Epithelial cell of proximal tubule (primary cell): Measurements from ENCODE around the gene SMYD5. TPM values are rescaled to one million over a fixed set of nuclear protein-coding genes. Genes with fewer than 3 reads are reported as not detected.

Source experiments
- DNase-seq: peaks from one replicate; pipeline ENCODE4 v3.0.0-alpha.2; 2011; ENCODE audit warnings: low read depth
- H3K4me3 ChIP-seq: 2 replicates; pipeline ENCODE4 v1.5.1; 2011; ENCODE audit warnings: low read depth, mild to moderate bottlenecking, low read length
- total RNA-seq: library from RNA; depleted of rRNA; stranded (reverse); fragments of >200 nt; gene quantifications from 2 replicates; pipeline ENCODE4 v1.2.3, GENCODE V29; 2015
- TF ChIP-seq, protein P1 (sequence below): conservative IDR thresholded peaks from 2 replicates; pipeline ENCODE4 v1.5.1; 2012; ENCODE audit warnings: low read depth, mild to moderate bottlenecking, low read length

The SMYD5 gene
- total RNA-seq, 1 donor from 2014 or later, result 27.3 TPM

DNA sequence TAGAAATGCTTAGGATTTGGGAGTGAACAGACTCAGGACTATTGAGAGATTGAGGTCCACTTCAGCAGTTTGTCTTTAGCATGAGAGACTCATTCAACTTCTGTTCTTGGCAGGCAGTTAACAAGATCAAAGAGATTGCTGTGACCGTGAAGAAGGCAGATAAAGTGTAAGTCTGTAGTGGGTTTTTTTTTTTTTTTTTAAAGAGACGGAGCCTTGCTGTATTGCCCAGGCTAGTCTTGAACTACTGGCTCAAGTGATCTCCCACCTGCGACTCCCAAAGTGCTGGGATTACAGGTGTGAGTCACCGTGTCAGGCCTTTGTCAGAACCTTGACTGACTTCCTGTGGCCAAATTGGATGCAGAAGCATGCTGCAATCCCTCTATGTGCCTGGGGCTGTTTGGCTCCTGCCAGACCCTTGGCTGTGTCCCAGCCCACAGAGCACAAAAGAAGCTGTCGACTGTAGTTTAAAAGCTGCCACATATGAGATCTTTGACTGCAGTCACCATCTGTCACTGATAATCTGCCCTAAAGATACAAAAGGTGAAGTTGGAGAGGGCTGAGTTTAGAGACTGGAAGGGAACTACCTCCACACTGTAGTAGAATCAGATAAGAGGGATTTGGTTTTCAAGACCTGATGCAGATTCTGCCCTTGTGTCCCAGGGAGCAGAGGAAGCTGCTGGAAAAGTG is 30.0 kb downstream of the SMYD5 start:
- TF ChIP-seq, protein P1, sequence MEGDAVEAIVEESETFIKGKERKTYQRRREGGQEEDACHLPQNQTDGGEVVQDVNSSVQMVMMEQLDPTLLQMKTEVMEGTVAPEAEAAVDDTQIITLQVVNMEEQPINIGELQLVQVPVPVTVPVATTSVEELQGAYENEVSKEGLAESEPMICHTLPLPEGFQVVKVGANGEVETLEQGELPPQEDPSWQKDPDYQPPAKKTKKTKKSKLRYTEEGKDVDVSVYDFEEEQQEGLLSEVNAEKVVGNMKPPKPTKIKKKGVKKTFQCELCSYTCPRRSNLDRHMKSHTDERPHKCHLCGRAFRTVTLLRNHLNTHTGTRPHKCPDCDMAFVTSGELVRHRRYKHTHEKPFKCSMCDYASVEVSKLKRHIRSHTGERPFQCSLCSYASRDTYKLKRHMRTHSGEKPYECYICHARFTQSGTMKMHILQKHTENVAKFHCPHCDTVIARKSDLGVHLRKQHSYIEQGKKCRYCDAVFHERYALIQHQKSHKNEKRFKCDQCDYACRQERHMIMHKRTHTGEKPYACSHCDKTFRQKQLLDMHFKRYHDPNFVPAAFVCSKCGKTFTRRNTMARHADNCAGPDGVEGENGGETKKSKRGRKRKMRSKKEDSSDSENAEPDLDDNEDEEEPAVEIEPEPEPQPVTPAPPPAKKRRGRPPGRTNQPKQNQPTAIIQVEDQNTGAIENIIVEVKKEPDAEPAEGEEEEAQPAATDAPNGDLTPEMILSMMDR, result no peak
- DNase-seq, result peak; percentile 10
- no peak overlapping the region for H3K4me3 ChIP-seq

DNA sequence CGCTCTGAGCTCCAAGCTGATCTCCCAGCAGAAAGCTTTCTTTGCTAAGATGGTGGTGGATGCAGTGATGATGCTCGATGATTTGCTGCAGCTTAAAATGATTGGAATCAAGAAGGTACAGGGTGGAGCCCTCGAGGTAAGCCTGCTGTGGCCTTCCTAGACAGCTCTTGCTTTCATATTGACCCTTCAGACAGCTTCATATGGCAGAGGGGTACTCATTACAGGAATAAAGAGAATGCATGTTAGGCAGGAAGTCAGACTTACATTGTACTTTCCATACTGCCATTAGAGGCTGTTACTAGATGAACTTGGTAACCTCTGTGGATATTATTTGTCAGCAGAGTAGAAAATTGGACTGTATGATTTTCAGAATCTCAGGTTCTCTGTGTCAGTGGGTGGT is 30.5 kb downstream of the SMYD5 start:
- TF ChIP-seq, protein P1, result no peak
- DNase-seq, result no peak
- no peak overlapping the region for H3K4me3 ChIP-seq

DNA sequence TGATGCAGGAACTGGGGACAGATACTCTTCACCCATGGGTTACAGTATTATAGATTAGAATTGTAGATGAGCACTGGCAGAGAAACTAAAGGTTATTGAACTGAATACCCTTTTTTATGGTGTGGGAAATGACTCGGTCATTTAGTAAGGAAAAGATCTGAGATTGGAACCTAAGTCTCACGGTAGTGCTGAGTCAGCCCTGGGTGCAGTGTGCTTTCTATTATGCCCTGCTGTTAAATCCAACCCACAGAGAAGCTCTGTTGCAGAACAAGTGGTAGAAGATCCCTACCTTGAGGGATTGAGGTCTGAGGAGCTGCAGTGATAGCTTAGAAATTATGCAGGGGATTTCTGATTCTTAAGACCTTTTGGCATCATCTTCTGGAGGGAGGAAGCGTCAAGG is 32.8 kb downstream of the SMYD5 start:
- TF ChIP-seq, protein P1, result no peak
- H3K4me3 ChIP-seq, result no peak overlapping the region
- DNase-seq, result no peak

DNA sequence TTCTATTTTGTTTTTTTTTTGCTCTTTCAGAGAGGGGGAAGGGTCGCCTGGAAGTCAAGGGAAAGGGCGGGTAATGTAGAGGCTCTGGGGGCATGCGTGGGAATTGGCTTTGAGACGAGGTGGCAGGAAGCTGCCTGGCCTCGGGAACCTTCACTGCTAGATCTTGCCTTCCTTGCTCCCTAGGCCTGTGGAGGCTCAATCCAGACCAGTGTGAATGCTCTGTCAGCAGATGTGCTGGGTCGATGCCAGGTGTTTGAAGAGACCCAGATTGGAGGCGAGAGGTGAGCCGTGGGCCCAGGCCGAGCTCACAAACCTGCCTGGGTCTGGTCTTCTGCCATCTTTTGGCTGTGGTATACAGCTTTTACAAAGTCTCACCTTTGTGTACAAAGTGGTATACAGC is 35.6 kb downstream of the SMYD5 start:
- TF ChIP-seq, protein P1, result no peak
- DNase-seq, result no peak
- H3K4me3 ChIP-seq, result no peak overlapping the region

DNA sequence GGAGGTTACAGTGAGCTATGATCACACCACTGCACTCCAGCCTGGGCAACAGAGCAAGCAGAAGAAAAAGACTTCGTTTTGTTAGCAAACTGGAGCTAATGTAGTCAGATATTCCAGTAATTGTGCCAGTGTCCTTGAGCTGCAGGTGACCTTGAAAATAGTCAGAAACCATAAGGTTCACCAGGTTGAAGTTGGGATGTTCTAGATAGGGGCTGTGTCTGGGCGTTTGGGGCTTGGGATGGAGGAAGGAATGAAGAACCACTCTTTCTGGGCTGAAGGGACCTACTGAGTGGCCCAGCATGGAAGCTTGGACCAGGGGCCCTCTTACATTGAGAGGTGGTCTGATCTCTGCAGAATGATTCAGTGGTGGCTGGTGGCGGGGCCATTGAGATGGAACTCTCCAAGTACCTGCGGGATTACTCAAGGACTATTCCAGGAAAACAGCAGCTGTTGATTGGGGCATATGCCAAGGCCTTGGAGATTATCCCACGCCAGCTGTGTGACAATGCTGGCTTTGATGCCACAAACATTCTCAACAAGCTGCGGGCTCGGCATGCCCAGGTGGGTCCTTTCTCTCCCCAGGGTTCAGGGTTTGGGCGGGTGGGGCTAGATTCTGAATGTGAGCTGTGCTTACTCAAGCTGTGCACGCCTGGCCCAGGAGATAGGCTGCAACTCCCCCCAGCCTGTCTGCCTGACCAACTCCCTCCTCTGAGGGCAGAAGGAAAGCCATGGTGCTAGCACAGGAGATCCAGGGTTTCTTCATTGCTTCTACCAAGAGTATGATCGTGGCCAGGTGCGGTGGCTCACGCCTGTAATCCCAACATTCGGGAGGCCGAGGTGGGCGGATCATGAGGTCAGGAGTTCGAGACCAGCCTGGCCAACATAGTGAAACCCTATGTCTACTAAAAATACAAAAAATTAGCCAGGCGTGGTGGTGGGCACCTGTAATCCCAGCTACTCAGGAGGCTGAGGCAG is 37.1 kb downstream of the SMYD5 start:
- TF ChIP-seq, protein P1, result no peak
- no peak overlapping the region for H3K4me3 ChIP-seq
- DNase-seq, result no peak

DNA sequence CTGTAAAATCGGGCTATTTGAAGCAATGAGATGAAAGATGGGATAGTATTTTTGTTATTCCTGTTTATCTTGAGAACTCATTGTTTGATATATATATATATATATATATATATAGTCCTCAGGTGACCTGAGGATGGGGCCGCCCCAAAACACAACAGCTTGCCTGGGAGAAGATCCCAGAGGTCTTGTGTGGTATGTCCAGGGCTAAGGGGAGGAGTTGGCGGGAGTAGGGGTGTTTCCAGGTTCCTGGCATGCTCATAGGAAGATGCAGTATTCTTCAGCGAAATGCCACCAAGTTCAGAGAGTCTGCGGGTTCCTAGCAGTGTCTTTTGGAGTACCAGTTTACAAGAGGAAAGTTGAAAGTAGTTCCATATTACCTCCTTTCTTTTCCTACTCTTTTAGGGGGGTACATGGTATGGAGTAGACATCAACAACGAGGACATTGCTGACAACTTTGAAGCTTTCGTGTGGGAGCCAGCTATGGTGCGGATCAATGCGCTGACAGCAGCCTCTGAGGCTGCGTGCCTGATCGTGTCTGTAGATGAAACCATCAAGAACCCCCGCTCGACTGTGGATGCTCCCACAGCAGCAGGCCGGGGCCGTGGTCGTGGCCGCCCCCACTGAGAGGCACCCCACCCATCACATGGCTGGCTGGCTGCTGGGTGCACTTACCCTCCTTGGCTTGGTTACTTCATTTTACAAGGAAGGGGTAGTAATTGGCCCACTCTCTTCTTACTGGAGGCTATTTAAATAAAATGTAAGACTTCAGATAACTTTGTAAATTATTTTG is 38.4 kb downstream of the SMYD5 start:
- no peak overlapping the region for H3K4me3 ChIP-seq
- no peak for DNase-seq
- TF ChIP-seq, protein P1, result no peak
